ENCODE data around the gene MSH2. TPM values are rescaled to one million over a fixed set of nuclear protein-coding genes. Genes with fewer than 3 reads are reported as not detected.
"Not testable (repeated sequence)": the region's sequence is repeated elsewhere in the genome, so short reads cannot be mapped to it uniquely, and the experiment has no call there.

Gene MSH2
- total and polyA plus RNA-seq, 2 experiments from 2014 or later = 20.8 to 27.7 TPM

DNA sequence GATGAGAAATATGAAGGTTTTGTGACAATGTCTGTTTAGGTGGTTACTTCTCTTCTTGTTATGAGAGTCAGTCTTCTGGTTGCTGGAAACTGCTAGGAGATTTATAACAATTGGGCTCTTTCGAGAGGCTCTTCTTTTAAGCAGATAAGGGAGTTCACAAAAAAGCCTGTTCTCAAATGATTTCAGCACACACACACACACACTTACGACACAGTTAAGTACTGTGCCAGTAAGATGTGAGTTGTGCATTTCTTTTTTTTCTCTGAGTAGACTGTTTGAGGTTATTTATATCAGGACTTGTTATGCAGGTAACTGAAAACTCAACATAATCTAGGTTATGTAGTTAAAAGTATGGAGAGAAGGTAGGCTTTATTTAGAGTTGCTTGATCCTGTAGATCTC is 49.8 kb downstream of the MSH2 start:
- no peak overlapping the region for H3K27ac ChIP-seq
- H3K4me2 ChIP-seq = no peak overlapping the region
- H2AFZ ChIP-seq = no peak overlapping the region
- H3K27me3 ChIP-seq = no peaks in the 10 kb centered on the region
- no peak for DNase-seq (ENCODE audit: low spot score)
- WGBS (ENCODE audit: low lambda C conversion rate, missing lambda C conversion rate) = 63% methylated on average over 2 of the region's 2 CpGs
- TF ChIP-seq EZH2phosphoT487 (IDR thresholded peaks at IDR 0.05; ENCODE audit: low read depth, severe bottlenecking, unreplicated experiment) (no peak), EZH2 (IDR thresholded peaks at IDR 0.05; ENCODE audit: borderline replicate concordance) (no peak)
- TF ChIP-seq, protein P1, sequence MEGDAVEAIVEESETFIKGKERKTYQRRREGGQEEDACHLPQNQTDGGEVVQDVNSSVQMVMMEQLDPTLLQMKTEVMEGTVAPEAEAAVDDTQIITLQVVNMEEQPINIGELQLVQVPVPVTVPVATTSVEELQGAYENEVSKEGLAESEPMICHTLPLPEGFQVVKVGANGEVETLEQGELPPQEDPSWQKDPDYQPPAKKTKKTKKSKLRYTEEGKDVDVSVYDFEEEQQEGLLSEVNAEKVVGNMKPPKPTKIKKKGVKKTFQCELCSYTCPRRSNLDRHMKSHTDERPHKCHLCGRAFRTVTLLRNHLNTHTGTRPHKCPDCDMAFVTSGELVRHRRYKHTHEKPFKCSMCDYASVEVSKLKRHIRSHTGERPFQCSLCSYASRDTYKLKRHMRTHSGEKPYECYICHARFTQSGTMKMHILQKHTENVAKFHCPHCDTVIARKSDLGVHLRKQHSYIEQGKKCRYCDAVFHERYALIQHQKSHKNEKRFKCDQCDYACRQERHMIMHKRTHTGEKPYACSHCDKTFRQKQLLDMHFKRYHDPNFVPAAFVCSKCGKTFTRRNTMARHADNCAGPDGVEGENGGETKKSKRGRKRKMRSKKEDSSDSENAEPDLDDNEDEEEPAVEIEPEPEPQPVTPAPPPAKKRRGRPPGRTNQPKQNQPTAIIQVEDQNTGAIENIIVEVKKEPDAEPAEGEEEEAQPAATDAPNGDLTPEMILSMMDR (IDR thresholded peaks at IDR 0.05; ENCODE audit: poor library complexity) = no peak
- no peaks in the 10 kb centered on the region for H3K36me3 ChIP-seq (replicated peaks; ENCODE audit: insufficient read depth, low read depth)
- no peaks in the 10 kb centered on the region for H4K20me1 ChIP-seq (ENCODE audit: insufficient read depth, poor library complexity, severe bottlenecking)
- H3K9me3 ChIP-seq (ENCODE audit: low read depth) = no peaks in the 10 kb centered on the region
- no peaks in the 10 kb centered on the region for H3K9me2 ChIP-seq (replicated peaks; ENCODE audit: insufficient read depth)
- H3K4me3 ChIP-seq = no peak overlapping the region
- no peaks in the 10 kb centered on the region for H3K4me1 ChIP-seq (ENCODE audit: insufficient read depth)
- H3K79me2 ChIP-seq = no peaks in the 10 kb centered on the region

DNA sequence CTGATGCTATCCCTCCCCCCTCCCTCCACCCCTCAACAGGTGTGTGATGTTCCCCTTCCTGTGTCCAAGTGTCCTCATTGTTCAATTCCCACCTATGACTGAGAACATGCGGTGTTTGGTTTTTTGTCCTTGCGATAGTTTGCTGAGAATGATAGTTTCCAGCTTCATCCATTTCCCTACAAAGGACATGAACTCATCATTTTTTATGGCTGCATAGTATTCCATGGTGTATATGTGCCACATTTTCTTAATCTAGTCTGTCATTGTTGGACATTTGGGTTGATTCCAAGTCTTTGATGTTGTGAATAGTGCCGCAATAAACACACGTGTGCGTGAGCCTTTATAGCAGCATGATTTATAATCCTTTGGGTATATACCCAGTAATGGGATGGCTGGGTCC is 51.9 kb downstream of the MSH2 start:
- not testable (repeated sequence) for H3K4me3 ChIP-seq; H3K27me3 ChIP-seq; H2AFZ ChIP-seq; DNase-seq (ENCODE audit: low spot score); H3K36me3 ChIP-seq (replicated peaks; ENCODE audit: insufficient read depth, low read depth); H3K4me2 ChIP-seq; H3K9me3 ChIP-seq (ENCODE audit: low read depth); H3K27ac ChIP-seq; H3K9me2 ChIP-seq (replicated peaks; ENCODE audit: insufficient read depth); H4K20me1 ChIP-seq (ENCODE audit: insufficient read depth, poor library complexity, severe bottlenecking); H3K79me2 ChIP-seq; H3K4me1 ChIP-seq (ENCODE audit: insufficient read depth)
- WGBS (ENCODE audit: low lambda C conversion rate, missing lambda C conversion rate) = 98% methylated on average over 5 of the region's 5 CpGs

DNA sequence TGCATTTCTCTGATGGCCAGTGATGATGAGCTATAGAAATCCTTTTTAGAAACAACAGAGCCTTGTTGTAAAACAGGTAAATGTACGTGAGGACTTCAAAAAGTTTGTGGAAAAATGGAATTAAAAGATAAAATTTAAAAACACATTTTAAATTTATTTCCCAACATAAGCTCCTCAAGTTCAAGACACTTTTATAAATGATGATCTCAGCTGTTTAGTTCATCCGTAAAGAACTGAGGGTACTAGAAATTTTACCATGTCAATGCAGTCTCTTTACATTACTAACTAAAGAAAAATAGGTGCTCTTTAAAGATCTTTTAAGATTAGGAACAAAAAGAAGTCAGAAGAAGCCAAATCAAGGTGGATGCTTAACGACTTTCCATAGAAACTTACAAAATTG is 52.5 kb downstream of the MSH2 start:
- Histone ChIP-seq H3K27me3 (no peaks in the 10 kb centered on the region), H3K36me3 (replicated peaks; ENCODE audit: insufficient read depth, low read depth) (no peaks in the 10 kb centered on the region), H3K9me2 (replicated peaks; ENCODE audit: insufficient read depth) (no peaks in the 10 kb centered on the region), H3K9me3 (ENCODE audit: low read depth) (no peaks in the 10 kb centered on the region), H3K4me2 (no peak overlapping the region), H2AFZ (no peak overlapping the region), H3K79me2 (no peaks in the 10 kb centered on the region), H3K4me3 (no peak overlapping the region), H3K4me1 (ENCODE audit: insufficient read depth) (no peaks in the 10 kb centered on the region), H4K20me1 (ENCODE audit: insufficient read depth, poor library complexity, severe bottlenecking) (no peaks in the 10 kb centered on the region), H3K27ac (no peak overlapping the region)
- 92% methylated on average over 3 of the region's 3 CpGs for WGBS (ENCODE audit: low lambda C conversion rate, missing lambda C conversion rate)
- TF ChIP-seq EZH2 (IDR thresholded peaks at IDR 0.05; ENCODE audit: borderline replicate concordance) = no peak
- TF ChIP-seq, protein P1 (IDR thresholded peaks at IDR 0.05; ENCODE audit: poor library complexity) = no peak
- no peak for TF ChIP-seq EZH2phosphoT487 (IDR thresholded peaks at IDR 0.05; ENCODE audit: low read depth, severe bottlenecking, unreplicated experiment)
- DNase-seq (ENCODE audit: low spot score) = no peak

DNA sequence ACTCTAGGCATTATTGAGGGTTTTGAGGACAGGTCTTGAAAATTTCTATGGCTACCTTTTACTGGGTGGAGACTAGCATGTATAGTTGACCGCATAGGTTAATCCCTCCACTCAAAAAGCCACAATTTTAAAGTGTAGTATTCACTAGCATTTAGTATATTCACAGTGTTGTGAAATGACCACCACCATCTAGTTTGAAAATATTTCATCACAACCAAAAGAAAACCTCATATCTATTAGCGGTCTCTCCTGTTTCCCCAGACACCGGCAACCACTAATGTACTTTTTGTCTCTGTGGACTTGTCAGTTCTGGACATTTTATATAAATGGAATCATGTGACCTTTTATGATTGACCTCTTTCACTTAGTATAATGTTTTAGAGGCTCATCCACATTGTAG is 53.9 kb downstream of the MSH2 start:
- Histone ChIP-seq H2AFZ (no peak overlapping the region), H3K79me2 (no peaks in the 10 kb centered on the region), H3K4me3 (no peak overlapping the region), H3K9me3 (ENCODE audit: low read depth) (no peaks in the 10 kb centered on the region), H3K36me3 (replicated peaks; ENCODE audit: insufficient read depth, low read depth) (no peaks in the 10 kb centered on the region), H3K9me2 (replicated peaks; ENCODE audit: insufficient read depth) (no peaks in the 10 kb centered on the region), H3K4me1 (ENCODE audit: insufficient read depth) (no peaks in the 10 kb centered on the region), H3K4me2 (no peak overlapping the region), H4K20me1 (ENCODE audit: insufficient read depth, poor library complexity, severe bottlenecking) (no peaks in the 10 kb centered on the region), H3K27ac (no peak overlapping the region), H3K27me3 (no peaks in the 10 kb centered on the region)
- TF ChIP-seq, protein P1 (IDR thresholded peaks at IDR 0.05; ENCODE audit: poor library complexity) = no peak
- TF ChIP-seq EZH2phosphoT487 (IDR thresholded peaks at IDR 0.05; ENCODE audit: low read depth, severe bottlenecking, unreplicated experiment) (no peak), EZH2 (IDR thresholded peaks at IDR 0.05; ENCODE audit: borderline replicate concordance) (no peak)
- WGBS (ENCODE audit: low lambda C conversion rate, missing lambda C conversion rate) = 94% methylated on average over 3 of the region's 3 CpGs
- no peak for DNase-seq (ENCODE audit: low spot score)
